GM18868 (cell line): ENCODE results near the gene CABP5.
"Not testable (repeated sequence)": the region's sequence is repeated elsewhere in the genome, so short reads cannot be mapped to it uniquely, and the experiment has no call there.

ENCODE experiments used
- ATAC-seq: cut with Tn5 transposase; IDR thresholded peaks from one replicate; pipeline ENCODE4 v1.9.1; 2021; ENCODE audit warnings: mild to moderate bottlenecking, moderate library complexity; ENCODE audit not compliant: unreplicated experiment

CABP5 gene

GRCh38 chr19:48043675-48044258 is at the start of gene CABP5:
Gene CABP5, minus strand, starts transcription at chr19:48044079. Its CDS starts 157 bp downstream, at chr19:48043922.
- ATAC-seq, result no peak

- ATAC-seq, result not testable (repeated sequence)
Observed at GRCh38 chr19:48091111-48091718, 47.3 kb upstream of the CABP5 start.

- ATAC-seq, result no peak
Observed at GRCh38 chr19:48090281-48090802, 46.5 kb upstream of the CABP5 start.

- ATAC-seq, result not testable (repeated sequence)
Observed at GRCh38 chr19:48088991-48089390, 45.1 kb upstream of the CABP5 start.

DNA sequence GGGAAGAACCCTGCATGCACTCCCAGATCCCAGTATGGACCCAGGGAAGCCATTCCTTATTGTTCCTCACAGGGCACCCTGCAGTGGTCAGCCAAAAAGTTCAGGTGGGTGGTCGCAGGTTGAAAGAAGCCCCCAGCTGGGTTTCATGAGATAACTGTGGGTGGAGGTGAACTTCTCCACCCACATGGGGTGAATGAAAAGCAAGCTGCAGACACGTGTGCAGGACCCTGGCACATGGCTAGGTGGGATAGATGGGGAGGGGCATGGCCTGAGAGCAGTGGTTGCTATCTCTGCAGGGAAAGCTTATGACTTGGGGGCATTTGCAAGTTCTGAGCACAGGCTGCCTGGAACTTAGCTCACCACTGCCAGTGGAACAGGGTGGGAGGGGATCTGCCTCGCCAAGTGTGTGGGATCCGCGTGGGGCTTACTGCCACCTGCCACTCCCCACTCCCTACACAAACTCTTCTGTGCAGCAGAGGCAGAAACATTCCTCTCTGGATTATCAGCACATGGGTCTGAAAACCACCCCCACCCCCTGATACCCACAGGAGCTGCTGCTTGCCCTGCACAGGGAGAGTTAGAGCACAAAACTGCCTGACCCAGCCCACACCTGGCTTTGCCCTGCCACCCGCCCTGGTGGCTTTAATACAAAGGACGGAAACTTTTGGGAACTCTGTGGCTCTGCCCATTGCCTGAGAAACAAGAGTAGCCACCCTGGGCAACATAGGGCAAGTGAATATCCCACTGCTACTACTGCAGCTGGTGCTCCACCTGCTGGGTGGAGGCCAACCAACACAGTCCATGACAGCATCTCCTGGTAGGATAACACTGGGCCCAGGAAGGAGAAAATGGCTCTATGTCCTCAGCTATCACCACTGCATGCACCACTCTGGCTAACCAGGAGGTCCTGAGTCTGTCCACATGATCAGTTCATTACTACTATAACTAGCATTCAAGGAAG is 42.3 kb upstream of the CABP5 start:
- no peak for ATAC-seq

DNA sequence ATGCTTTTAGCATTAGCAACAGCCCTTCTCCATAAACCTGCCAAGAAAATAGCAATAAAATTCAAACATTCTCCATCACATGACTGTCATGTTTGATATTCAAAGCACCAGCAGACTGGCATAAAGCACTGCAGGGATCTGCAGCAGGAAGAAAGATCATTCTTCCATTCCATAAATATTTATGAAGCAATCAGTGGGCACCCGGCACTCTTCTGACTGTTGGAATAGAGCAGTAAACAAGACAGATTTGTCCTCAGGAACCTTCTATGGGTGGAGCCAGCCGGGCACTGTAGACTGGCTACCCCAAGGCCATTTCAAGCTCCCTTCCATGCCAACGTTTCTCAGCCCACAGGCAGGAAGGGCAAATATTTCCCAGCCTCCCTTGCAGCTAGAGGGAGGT is 41.2 kb upstream of the CABP5 start:
- no peak for ATAC-seq

GRCh38 chr19:48081106-48081505 is 37.2 kb upstream of the CABP5 start:
- no peak for ATAC-seq

GRCh38 chr19:48070177-48070769 is 26.4 kb upstream of the CABP5 start:
- not testable (repeated sequence) for ATAC-seq

DNA sequence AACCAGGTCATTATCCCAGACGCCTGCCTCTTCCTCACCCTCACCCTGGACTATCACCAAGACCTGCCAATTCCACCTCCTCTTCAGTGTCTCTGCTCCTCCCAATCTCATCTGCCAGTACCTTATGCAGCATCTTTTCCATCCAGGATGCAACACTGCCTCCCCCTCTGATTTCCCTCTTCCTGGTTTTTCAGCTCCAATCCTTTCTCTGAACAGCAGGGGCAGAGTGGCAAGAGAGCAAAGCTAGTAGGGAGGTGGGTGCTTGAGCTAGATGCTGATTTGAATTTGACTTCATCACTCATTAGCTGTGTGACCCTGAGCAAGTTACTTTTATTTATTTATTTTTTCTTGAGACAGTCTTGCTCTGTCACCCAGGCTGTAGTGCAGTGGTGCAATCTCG is 25.6 kb upstream of the CABP5 start:
- no peak for ATAC-seq

- ATAC-seq, result no peak
Observed at GRCh38 chr19:48064509-48064908, 20.6 kb upstream of the CABP5 start.

DNA sequence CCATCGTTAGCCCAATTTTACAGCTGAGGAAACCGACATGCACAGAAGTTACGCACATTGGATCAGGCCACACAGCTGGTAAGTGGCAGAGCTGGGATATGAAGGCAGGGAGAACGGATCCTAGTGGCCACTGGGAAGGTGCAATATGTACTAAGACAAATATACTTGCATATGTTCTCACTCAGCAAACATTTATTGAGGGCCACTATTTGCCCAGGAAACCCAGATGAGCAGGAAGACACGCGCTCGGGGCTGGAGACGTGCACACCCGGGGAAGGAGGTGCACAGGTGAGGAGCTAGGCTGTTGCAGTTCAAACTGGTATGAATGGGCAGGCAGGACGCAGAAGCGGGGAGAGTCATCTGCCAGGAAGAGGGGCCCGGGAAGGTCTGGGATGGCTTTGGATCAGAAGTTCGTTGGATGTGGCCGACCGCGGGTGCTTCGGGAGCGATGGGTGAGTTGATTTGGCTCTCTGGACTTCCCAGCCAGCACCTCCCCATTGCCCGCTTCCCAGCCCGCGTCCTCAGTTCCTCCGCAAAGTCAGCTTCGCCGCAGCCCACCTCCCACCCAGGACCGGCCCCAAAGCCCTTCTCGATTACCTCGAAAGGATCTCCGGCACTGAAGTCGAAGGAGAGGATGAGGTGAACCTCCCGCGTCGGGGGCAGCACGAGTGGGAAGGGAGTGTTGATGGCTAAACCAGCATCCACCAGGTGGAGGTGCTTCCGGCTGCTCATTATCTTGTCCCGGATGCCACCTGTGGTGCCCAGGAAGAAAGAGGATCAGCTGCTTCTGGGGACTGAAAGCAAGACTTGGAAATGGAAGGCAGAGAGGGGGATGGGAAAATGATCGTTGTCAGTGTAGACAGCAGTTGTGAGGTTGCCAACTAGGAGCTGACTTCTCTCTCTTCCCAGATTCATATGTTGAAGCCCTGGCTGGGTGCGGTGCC is 17.8 kb upstream of the CABP5 start:
- ATAC-seq, result no peak

- ATAC-seq, result no peak
Observed at GRCh38 chr19:48060381-48060780, 16.5 kb upstream of the CABP5 start.

GRCh38 chr19:48059331-48059730 is 15.5 kb upstream of the CABP5 start:
- no peak for ATAC-seq

DNA sequence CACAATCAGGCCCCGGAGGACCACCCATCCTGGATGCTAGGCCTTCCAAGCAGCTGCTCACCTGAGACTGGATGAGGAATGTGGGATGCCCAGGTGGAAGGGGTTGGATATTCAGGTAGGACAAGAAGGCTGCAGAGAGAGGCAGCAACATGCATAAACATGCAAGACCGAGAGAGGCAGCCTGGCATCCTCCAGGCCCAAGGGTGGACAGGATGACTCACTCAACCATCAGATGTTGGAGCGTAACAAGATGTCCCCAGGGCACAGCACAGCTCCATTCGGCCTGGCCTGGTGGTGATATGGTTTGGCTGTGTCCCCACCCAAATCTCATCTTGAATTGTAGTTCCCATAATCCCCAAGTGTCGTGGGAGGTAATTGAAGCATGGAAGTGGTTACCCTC is 10.0 kb upstream of the CABP5 start:
- ATAC-seq, result no peak

DNA sequence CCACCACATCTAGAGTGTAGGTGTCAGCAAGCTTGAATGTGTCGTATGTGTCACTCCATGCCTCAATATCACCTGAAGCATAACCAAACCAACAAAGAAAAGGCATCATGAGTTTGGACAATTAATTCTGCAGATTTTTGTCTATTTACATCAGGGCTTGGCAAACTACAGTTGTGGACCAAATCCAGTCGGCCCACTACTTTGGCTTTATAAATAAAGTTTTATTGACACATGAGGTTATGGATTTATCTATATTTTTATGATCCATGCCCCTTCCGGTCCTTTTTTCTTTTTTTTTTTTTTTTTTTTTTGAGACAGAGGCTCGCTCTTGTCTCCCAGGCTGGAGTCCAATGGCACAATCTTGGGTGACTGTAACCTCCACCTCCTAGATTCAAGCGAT is 9.2 kb upstream of the CABP5 start:
- no peak for ATAC-seq

GRCh38 chr19:48051335-48052033 is 7.6 kb upstream of the CABP5 start:
- no peak for ATAC-seq

- no peak for ATAC-seq
Observed at GRCh38 chr19:48044561-48044960, 682 bp upstream of the CABP5 start.

DNA sequence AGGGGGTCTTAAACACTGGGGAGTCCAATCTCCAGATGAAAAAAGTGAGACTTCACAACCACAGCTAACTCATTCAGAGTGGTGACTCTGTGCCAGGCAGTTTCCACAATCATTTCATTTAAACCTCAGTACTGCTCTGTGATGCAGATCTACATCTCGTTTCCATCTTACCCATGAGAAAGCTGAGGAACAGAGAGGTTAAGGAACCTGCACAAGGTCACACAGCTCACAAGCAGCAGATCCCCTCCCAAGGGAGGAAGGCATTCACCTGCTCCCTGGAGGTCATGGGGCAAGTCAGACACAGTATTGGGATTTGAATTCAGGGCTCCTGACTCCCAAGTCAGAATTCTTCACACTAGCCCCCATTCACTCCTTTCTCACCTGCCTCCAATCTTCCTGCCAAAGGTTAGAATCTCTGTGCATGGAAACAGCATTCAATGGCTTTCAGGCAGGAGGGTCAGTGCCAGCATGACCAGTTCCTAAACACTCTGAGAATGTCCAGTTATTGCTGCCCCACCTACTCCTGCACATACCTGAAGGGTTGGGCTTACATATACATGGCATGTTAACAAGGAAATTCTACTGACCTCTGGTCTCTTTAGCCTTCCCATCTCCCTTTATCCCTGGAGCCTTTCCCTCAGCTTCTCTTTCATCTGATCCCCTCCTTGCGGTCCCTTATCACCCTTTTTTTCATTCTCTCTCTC is 1.9 kb downstream of the CABP5 start:
- no peak for ATAC-seq

- no peak for ATAC-seq
Observed at GRCh38 chr19:48036765-48037164, 7.1 kb downstream of the CABP5 start.
